Stimulated activated CD8-positive, alpha-beta memory T cell treated with anti-CD3 and anti-CD28 coated beads, Interleukin-7, amount 100 ng/mL, for 48 hours (primary cell): Measurements from ENCODE around the gene EXOSC10.

Experiments
- DNase-seq, 2 donors: peaks; one replicate each; pipeline ENCODE4 v3.0.0-alpha.2; 2020; ENCODE audit warnings: low read depth in 1 of 2; ENCODE audit errors: extremely low read depth in 1 of 2

Gene EXOSC10

DNA sequence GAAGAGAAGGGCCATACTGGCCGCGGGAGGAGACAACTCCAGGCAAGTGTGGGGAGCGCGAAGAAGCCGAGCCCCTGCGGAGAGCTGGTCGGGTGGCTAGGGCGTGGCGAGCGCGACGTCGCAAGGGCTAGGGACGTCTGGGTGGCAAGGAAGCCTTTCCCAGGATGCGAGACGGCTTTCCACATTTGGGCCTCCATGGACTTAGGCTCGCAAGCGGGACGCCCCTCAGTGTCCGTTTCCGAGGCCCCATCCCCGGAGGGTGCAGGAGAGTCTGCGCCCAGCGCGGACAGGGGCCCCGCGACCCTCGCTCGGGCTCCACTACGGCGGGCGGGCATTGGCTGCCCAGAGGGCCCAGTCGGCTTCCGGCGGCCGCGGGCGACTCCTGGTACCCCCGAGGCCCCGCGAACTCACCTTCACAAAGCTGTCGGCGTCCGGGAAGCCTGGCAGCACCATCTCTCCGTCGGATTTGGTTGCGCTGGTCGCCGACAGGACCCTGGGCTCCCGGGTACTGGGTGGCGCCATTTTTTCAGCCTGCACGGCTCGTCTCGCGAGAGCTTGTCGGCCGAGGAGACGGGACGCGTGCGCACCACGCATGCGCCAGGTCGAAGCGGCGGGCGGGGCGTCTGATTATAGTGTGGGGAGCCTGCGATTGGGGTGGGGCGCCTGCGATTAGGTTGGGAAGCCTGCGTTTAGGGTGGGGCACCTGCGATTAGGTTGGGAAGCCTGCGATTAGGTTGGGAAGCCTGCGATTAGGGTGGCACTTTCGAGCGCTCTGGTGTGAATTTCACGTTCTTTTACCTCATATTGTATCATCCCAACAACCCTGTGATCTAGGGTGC, at the start of gene EXOSC10:
Gene EXOSC10, minus strand, starts transcription at position 560 of the 839 bp plus-strand sequence. Its CDS starts 38 bp downstream, at position 522.
- peak; percentile 89 to 90 for DNase-seq

DNA sequence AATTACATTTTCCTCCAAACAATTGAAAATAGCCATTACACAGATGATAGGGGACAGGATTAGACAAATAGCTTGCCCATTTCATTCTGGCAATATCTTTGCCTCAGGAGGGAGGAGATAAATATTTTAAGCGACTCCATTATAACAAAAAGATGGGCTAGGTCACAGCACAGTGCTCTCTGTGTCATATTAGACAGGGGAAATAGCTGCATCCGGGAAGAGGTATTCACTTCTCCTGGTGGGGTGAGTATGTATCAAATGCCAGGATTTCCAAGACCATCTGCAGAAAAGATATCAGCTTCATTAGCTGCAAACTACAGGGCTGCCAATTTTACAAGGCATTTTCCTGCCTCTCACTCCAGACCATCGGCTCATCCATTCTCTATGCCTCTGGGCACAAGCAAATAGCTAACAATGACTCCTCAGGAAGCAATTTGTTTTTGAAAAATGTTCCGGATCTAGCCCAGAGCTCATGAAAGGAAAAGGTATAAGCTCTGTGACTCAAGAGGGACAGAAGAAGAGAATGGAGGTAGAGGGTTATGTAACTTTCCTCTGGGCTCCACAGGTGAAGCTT, 47.6 kb upstream of the EXOSC10 start:
- DNase-seq = no peak

DNA sequence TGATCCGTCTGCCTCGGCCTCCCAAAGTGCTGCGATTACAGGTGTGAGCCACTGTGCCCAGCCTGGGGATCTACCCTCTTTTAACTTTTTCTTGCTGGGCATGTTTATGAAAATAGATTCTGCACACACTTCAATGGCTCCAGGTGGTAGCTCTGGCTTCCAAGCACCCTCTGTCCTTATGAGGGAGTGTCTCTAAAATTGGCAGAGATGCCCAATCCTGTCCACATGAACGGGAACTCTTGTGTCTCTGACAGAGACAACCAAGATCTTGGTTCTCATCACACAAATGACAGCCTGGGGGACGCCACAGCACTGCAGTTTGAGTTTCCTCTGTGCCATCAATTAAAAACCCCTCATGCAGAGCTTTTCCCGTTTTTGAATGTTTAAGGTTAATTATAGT, 46.1 kb upstream of the EXOSC10 start:
- no peak for DNase-seq

DNA sequence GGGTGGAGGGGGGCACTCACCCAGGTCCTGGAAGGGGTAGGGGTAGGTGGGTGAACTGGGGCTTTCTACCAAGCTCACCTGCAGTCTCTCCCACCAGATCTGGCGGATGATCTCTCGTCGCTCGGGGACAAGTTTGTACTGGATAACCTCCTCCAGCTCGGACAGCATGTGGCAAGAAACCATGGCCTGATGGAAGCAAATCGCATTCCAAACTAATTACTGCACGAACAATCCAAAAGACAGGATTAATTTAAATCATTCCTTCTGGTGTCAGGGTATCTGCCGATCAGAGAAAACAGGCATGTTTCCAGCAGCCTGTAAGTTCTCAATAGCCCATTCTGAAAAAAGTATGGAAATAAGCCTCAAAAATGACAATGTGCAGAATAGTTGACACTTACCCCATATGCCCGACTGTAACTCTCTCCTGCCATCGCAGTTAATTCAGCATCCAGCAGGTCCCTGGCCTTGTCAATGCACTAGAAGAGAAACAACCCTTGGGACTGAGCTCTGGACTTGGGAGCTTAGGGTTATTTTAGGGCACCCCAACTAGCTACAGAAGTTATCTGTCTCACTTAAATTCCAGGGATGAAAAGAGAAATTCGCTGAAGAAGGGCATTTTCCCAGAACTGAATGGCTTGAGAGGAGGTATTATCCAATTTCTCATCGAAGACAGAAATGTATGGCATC, 45.0 kb upstream of the EXOSC10 start:
- no peak for DNase-seq

DNA sequence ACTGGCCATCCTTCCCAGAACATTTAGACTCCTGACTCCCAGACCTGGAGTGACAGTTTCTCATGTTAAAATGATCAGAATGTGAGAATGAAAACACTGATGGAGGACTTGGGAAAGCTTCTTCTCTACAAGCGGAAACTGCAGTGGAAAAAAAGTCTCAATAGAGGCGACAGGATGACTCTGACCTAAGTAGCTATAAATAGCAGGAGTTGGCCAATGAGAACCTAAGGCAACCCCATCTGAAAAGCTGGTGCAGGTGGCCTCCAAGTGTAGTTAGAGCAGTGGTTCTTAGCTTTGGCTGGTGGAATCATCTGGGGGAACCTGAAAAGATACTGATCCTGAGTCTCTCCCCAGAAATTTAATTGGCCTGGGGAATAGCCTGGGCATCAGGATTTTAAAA, 44.2 kb upstream of the EXOSC10 start:
- DNase-seq = no peak

DNA sequence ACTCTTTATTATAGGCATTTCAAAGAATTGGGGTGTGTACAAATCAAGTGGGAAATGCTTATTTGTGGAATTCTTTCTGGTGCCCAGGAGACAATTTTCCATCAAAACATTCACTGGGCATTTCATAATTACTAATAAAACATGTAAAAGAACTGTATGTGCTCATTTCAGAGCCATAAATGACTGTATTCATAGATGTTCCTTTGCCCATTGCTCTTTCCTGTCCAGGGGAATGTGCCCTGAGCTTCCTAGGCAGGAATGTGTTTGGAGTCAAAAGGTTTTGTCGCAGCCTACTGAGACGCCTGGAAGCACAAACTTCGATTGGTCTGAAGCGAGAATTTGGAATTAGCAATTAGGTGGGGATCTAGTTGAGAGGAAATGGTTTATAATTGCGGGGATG, 43.7 kb upstream of the EXOSC10 start:
- no peak for DNase-seq

DNA sequence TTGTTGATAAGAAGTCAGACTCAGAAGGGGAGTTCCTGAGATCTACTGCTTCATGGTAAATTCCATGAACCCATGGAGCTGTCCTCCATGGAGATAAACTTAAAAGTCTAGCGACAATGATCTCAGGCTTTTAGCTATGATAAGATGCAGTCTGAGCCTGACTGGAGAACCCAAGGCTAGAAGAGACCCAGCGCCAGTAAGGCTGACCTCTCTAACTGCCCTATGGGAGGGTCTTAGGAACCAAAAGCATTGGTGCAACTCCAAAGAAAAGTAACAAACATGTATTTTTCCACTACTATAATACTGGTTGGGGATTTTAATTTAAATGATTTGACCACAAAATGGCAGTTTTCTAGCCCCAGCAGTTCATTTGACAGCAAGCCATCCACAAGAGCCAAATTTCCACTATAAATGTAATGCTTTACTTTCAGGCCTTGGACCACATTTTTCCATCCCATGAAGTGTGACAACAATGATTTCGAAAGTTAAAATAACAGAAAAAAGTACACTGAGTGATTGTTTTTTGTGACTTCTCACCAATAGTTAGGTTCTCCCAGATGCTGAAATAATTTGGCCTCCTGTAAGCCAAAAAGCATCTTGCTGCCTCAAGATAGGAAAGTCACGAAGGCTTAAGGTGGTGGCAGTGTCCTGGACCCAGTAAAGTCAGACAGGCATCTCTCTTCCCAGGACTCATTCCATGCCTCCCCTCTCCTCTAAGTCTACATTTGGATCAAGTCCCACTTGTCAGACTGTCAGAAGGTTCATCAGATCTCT, 43.1 kb upstream of the EXOSC10 start:
- DNase-seq = no peak

DNA sequence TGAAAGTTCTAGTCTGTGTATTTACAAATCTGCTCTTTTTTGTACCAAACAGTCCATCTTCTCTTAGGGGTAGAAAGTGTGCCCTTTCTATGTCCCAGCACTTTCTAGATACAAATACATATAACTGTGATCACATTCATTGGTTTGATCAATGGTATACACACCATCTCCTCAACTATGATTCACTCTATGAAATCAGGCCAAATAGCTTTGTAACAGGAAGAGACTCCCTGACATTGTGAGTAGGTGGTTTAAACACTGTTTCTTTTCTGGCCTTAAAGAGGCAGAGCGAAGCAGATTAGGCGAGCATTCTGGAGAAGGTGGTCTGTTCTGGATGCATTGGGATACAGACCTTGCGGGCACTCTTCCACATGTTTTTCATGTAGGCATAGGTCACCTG, 39.3 kb upstream of the EXOSC10 start:
- no peak for DNase-seq

DNA sequence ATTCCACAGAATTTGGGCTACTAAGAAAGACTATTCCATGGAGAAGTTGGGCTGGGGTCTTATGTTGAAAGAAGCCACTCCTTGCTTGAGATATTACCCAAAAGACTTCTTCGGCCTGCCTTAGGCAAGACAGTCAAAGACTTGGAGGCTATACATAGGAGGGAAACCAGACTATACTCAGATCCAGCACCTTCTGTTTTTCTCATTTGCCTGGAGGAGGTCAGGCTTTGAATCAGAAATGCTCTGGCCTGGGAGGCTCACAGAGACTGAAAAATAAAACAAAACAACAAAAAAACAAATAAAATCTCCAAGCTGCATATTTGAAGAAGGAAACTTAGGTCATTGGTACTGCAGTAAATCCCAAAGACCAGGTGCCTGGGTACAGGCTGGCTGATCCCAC, 38.4 kb upstream of the EXOSC10 start:
- no peak for DNase-seq

DNA sequence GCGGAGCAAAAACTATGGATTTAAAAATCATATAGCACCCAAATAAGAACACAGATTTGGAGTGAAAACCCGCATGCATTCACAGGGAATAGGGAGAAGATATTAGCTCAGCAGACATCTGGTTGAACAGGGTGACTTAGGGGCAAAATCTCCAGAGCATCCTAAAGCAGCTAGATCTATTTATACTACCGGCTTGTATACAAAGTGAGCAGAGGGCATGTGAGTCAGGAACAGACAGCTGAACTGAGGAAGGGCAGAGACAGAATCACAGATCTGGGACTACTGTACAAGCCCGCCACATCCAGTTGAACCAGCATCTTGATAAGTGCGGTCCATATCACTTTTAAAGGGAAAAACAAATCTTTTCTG, 35.2 kb upstream of the EXOSC10 start:
- DNase-seq = no peak

DNA sequence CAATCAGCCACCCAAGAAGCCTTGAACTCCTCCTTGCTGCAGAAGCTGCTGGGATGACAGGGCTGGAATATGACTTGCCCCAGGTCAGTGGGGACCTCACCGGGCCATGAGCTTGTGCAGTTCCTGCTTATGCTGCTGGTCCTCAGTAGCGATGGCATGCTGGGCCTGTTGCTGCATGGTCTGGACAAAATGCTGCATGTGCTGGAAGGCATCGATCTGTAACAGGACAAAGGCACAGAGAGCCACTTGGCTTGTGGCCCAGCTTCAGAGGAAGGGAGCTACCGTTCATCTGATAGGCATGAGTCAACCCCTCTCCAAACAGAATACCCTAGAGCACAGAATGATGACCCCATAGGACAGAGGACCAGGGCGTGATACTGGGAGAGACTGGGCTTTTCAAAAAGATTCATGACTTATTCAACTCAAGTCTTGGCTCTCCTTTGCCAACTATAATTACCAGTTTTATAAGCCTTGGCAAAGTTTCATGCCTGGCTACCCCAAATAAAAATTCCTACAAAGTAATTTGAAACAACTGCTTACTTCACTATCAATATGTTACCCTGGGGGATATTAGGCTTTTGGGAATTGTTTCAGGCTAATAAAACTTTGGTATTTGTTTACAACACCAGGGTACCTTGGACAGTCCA, 34.7 kb upstream of the EXOSC10 start:
- no peak for DNase-seq

DNA sequence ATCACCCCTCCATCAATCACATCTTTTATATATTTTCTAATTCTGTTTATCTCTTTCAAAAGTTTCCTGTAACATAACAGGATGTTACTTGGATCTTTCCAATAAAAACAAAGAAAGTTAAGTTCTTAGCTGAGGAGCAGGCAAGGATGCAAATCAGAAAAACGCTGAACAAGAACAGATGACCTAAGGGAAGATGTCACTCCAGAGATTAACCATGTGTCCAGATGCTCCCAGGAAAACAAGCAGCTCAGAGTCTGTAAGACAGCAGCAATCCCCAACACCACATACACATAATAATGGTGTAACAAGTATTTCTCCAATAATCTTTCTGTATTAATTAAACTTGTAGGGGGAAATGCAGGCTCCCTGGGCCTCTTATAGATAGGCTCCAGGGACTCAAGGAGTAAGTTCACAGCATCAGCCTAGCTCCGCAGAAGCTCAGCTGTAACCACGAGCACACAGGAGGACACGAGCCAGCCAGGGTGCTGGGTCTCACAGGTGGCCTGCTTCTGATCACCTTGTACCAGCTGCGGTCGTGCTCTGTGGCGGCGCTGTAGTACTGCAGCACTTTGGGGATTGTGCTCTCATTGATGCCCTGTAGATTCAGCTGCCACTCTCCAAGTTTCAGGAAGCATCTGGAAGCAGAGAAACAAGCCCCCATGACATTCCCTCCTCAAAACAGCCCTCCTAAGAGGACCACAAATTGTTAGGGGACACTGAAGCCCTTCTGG, 33.1 kb upstream of the EXOSC10 start:
- no peak for DNase-seq

DNA sequence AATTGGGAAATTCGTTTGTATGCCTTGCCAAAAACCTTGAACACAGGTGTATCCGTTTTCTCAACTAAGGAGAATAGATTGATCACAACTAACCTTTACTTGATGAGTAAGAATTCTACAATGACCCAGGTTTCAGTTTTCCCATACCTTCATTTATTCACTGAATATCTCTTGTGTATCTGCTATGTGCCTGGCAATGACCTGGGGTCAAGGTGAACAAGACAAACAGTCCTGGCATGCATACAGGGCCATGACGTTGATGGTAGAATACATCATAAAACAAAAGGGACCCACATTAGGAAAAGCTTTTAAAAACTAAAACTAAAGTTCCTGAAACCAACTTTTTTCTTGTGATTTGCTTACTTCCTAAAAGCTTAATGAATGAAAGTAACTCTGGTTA, 32.1 kb upstream of the EXOSC10 start:
- no peak for DNase-seq

DNA sequence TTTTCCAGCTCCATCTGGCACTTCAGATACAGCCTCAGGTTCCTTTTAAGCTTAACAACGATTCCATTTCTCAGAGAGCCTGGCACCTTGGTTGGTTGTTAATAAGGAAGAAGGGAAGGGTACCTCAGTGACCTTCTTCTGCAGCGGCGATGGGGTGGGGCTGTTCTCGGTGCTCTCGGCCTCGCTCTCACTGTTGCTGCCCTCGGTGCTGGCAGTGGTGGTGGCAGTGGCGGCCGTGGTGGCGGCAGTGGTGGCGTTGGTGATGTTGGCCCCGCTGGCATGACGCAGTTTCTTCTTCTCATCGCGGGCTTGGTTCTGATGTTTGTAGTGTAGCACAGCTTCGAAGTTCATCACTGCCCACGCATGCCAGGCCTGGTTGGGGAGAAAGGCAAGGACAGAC, 30.7 kb upstream of the EXOSC10 start:
- DNase-seq = no peak

DNA sequence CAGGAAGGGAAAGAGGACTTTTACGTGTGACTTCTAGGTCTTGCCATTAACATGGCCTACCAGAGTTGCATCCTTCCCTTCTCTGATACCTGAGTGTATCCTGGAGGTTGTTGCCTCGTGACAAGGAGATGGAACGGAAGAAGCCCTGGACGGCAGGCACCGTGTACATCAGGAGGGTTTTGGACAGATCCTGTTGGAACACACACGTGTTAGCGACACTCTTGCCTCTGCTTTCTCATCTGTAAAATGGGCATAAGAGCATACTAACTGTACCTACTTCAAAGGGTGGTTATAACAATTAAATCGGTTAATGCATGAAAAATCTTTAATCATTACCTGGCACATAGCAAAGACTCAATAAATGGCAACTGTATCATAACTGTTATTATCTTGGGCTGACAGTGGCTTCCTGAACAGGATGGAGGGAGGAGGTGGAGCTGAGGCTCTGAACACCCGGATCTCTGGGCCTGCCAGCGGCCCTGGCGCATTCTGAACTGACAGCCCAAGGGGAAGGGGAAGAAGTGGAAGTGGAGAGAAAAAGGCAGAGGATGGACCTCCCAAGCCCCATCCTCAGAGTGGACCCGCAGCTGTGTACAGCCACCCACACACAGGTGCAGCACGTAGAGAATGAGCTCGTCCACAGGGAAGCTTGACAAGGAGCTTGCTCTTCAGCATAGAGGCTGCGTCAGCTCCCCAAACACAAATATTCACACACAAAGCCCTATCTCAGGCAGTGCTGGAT, 30.2 kb upstream of the EXOSC10 start:
- no peak for DNase-seq

DNA sequence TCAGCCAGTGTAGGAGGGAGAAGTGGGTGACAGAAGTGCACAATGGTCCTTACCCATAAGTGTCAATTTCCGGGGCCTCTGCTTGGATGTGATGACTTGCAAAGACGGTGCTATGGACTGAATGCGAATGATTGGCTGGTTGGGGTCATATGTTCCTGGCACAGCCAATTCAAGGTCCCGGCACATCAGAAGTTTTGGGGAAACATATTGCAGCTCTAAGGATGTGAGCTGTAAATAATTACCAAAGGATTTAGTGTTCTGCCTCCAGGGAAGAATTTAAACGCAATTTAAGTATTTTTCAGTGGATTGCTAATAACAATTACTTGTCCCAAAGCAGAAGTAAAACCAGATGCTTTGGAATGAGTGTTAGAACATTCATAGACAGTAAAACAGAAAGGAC, 26.9 kb upstream of the EXOSC10 start:
- no peak for DNase-seq

DNA sequence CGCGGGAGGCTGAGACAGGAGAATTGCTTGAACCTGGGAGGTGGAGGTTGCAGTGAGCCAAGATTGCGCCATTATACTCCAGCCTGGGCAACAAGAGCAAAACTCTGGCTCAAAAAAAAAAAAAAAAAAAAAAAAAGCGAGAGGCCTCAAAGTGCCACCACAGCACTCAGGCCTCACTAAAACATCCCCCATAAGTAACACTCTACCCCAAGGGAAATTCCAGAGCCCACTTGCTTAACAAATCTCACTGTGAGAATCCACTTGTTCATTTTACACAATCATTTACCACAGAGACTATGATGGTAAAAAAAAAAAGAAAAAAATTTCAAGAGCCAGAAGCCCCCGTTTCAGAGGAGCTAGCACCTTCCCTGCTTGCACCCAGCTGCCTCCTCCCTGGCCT, 26.3 kb upstream of the EXOSC10 start:
- no peak for DNase-seq

DNA sequence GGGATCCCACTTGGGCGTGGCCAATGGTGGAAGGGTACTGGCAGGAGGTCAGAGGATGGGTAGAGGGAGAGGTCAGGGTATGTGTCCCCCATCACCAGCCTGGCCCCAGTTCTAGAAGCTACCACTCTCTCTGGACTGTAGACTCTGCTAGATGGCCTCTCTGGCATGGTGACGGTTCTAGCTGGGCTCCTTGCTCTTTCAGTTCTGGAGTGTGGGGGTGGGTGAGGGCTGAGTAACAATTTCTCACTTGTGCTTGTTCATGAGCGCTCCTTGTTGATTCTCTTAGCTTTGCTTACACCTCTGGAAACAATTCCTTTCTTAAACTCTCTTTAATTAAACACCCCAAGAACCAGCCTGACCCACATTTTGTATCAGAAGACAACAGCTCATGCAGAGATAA, 25.3 kb upstream of the EXOSC10 start:
- no peak for DNase-seq

DNA sequence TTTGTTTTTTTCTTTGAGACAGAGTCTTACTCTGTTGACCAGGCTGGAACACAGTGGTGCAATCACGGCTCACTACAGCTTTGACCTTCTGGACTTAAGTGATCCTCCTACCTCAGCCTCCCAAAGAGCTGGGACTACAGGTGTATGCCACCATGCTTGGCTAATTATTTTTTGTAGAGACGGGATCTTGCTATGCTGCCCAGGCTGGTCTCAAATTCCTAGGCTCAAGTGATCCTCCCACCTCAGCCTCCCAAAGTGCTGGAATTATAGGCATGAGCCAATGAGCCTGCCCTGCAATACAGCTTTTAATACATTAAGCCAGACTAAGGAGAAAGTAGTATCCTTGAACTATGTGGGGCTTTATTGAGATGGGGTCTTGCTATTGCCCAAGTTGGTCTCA, 16.6 kb upstream of the EXOSC10 start:
- DNase-seq = no peak

DNA sequence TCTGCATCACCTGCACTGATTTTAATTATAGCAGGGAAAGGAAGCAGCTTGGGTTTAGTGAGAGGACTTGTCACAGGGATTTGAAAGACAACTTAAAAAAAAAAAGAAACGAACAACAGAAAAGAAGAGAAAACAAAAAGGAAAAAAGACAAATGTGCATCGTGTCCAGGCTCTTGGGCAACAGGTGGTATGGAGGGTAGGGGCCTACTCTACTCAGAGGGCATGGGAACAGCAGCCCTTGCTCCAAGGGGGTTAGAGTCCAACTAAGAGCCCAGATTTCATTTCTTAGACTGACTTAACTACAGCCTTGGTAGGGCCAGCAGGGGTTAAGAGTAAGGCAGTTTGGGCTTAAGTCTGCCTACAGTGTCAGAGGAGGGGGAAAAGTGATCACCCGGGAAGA, 15.3 kb upstream of the EXOSC10 start:
- no peak for DNase-seq
